ENCODE data around the gene FGF21. TPM values are rescaled to one million over a fixed set of nuclear protein-coding genes. Genes with fewer than 3 reads are reported as not detected.
A peak's percentile ranks its signal among the peaks of the same experiment; 100 is the strongest.

The FGF21 gene
- total and polyA plus RNA-seq, 10 of the 15 experiments (the other 5 are each of a cell fraction or from before 2014, with no cell fraction given) = not detected

DNA sequence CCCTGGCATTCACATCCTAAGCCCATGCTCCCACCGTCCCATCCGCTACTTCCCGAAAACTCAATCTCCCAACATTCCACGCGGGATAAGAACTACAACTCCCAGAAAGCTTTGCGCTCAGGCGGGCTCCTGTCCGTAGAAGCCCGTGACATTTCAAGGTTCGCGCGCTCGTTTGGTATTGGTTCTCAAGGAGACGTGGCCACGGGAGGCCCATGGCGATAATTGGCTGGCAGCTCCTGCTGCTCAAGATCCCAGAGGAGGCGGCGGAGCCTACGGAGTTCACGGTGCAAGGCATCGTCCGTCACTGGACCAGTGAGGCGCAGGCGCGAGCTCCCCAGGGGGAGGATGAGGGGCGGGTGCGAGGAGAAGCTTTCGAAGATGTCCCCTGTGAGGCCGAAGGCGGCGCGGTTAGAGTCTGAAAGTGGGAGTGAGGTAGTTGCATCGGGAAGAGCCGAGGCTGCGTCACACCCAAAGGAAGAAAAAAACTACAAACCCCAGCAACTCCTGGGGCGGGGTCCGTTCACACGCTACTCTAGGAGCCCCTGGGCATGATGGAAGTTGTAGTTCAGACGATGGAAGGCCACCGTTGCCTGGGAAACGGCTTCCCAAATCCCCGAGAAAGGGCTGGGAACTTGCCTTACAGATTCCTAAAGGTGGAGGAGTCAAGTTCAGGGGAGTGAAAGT lies 34.6 kb upstream of the FGF21 start (continued):
- TF ChIP-seq IKZF2 (IDR thresholded peaks at IDR 0.05) (peak in 1 of 2 experiments; percentile 40; a peak in 2 of 4 replicates), GATAD2B (conservative IDR thresholded peaks at IDR 0.05; ENCODE audit: low read depth) (0 out of 2 replicates have a peak, but pooled peaks have one; percentile 50), RELA (IDR thresholded peaks at IDR 0.05; ENCODE audit: borderline replicate concordance, partially characterized antibody) (peak; percentile 15), EED (IDR thresholded peaks at IDR 0.05; ENCODE audit: low read depth) (no peak; the same call in 1 of the 2 replicates), NFYB (IDR thresholded peaks at IDR 0.05; ENCODE audit: insufficient read depth, low read depth, low read length) (peak; percentile 99), EP300 (IDR thresholded peaks at IDR 0.05; ENCODE audit: borderline replicate concordance in 1 of 2, control insufficient read depth in 1 of 2, low read depth in 2 of 2, low read length in 2 of 2) (no peak), SMAD5 (IDR thresholded peaks at IDR 0.05; ENCODE audit: low read depth) (no peak), SREBF1 (IDR thresholded peaks at IDR 0.05; ENCODE audit: low read length) (peak; percentile 81), TBL1XR1 (IDR thresholded peaks at IDR 0.05; ENCODE audit: low read depth, low read length) (peak; percentile 23; the same call in 1 of the 2 replicates), RCOR1 (conservative IDR thresholded peaks at IDR 0.05; ENCODE audit: low read depth, low read length) (no peak), HDGF (IDR thresholded peaks at IDR 0.05) (peak; percentile 54; the same call in 1 of the 2 replicates), TAF1 (IDR thresholded peaks at IDR 0.05; ENCODE audit: borderline replicate concordance, low read depth, low read length) (peak; percentile 28; the same call in 1 of the 2 replicates), ATF7 (IDR thresholded peaks at IDR 0.05; ENCODE audit: low read depth) (0 out of 2 replicates have a peak, but pooled peaks have one; percentile 42)
- TF ChIP-seq, protein P1, sequence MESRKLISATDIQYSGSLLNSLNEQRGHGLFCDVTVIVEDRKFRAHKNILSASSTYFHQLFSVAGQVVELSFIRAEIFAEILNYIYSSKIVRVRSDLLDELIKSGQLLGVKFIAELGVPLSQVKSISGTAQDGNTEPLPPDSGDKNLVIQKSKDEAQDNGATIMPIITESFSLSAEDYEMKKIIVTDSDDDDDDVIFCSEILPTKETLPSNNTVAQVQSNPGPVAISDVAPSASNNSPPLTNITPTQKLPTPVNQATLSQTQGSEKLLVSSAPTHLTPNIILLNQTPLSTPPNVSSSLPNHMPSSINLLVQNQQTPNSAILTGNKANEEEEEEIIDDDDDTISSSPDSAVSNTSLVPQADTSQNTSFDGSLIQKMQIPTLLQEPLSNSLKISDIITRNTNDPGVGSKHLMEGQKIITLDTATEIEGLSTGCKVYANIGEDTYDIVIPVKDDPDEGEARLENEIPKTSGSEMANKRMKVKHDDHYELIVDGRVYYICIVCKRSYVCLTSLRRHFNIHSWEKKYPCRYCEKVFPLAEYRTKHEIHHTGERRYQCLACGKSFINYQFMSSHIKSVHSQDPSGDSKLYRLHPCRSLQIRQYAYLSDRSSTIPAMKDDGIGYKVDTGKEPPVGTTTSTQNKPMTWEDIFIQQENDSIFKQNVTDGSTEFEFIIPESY (IDR thresholded peaks at IDR 0.05) = no peak
- TF ChIP-seq, protein P2, sequence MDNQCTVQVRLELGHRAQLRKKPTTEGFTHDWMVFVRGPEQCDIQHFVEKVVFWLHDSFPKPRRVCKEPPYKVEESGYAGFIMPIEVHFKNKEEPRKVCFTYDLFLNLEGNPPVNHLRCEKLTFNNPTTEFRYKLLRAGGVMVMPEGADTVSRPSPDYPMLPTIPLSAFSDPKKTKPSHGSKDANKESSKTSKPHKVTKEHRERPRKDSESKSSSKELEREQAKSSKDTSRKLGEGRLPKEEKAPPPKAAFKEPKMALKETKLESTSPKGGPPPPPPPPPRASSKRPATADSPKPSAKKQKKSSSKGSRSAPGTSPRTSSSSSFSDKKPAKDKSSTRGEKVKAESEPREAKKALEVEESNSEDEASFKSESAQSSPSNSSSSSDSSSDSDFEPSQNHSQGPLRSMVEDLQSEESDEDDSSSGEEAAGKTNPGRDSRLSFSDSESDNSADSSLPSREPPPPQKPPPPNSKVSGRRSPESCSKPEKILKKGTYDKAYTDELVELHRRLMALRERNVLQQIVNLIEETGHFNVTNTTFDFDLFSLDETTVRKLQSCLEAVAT (IDR thresholded peaks at IDR 0.05) = 0 out of 2 replicates have a peak, but pooled peaks have one; percentile 22
- TF ChIP-seq, protein P3, sequence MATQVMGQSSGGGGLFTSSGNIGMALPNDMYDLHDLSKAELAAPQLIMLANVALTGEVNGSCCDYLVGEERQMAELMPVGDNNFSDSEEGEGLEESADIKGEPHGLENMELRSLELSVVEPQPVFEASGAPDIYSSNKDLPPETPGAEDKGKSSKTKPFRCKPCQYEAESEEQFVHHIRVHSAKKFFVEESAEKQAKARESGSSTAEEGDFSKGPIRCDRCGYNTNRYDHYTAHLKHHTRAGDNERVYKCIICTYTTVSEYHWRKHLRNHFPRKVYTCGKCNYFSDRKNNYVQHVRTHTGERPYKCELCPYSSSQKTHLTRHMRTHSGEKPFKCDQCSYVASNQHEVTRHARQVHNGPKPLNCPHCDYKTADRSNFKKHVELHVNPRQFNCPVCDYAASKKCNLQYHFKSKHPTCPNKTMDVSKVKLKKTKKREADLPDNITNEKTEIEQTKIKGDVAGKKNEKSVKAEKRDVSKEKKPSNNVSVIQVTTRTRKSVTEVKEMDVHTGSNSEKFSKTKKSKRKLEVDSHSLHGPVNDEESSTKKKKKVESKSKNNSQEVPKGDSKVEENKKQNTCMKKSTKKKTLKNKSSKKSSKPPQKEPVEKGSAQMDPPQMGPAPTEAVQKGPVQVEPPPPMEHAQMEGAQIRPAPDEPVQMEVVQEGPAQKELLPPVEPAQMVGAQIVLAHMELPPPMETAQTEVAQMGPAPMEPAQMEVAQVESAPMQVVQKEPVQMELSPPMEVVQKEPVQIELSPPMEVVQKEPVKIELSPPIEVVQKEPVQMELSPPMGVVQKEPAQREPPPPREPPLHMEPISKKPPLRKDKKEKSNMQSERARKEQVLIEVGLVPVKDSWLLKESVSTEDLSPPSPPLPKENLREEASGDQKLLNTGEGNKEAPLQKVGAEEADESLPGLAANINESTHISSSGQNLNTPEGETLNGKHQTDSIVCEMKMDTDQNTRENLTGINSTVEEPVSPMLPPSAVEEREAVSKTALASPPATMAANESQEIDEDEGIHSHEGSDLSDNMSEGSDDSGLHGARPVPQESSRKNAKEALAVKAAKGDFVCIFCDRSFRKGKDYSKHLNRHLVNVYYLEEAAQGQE (IDR thresholded peaks at IDR 0.05; ENCODE audit: low read depth, low read length) = no peak
- TF ChIP-seq, protein P4, sequence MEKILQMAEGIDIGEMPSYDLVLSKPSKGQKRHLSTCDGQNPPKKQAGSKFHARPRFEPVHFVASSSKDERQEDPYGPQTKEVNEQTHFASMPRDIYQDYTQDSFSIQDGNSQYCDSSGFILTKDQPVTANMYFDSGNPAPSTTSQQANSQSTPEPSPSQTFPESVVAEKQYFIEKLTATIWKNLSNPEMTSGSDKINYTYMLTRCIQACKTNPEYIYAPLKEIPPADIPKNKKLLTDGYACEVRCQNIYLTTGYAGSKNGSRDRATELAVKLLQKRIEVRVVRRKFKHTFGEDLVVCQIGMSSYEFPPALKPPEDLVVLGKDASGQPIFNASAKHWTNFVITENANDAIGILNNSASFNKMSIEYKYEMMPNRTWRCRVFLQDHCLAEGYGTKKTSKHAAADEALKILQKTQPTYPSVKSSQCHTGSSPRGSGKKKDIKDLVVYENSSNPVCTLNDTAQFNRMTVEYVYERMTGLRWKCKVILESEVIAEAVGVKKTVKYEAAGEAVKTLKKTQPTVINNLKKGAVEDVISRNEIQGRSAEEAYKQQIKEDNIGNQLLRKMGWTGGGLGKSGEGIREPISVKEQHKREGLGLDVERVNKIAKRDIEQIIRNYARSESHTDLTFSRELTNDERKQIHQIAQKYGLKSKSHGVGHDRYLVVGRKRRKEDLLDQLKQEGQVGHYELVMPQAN (conservative IDR thresholded peaks at IDR 0.05) = no peak; the same call in 1 of the 2 replicates
- TF ChIP-seq, protein P5, sequence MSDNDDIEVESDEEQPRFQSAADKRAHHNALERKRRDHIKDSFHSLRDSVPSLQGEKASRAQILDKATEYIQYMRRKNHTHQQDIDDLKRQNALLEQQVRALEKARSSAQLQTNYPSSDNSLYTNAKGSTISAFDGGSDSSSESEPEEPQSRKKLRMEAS (IDR thresholded peaks at IDR 0.05; ENCODE audit: low read depth, low read length) = no peak

Measured in GM12878 (cell line).